Astrocyte of the hippocampus (primary cell): Measurements from ENCODE around the gene FLT3.
A peak's percentile ranks its signal among the peaks of the same experiment; 100 is the strongest.
"Not testable (repeated sequence)": the region's sequence is repeated elsewhere in the genome, so short reads cannot be mapped to it uniquely, and the experiment has no call there.

Experiments used
- DNase-seq: peaks from one replicate; pipeline ENCODE4 v3.0.0; 2011; ENCODE audit warnings: low read depth, low spot score

The FLT3 gene

GRCh38 chr13:28044608-28045007 lies 55.8 kb downstream of the FLT3 start:
- no peak for DNase-seq

- no peak for DNase-seq
Observed at GRCh38 chr13:28043224-28043623, 57.2 kb downstream of the FLT3 start.

GRCh38 chr13:28041501-28041900 lies 58.9 kb downstream of the FLT3 start:
- DNase-seq = no peak

- no peak for DNase-seq
Observed at GRCh38 chr13:28041031-28041461, 59.3 kb downstream of the FLT3 start.

GRCh38 chr13:28037399-28037798 lies 63.0 kb downstream of the FLT3 start:
- DNase-seq = no peak

GRCh38 chr13:28035146-28035782 lies 65.1 kb downstream of the FLT3 start:
- no peak for DNase-seq

GRCh38 chr13:28033894-28034655 lies 66.3 kb downstream of the FLT3 start:
- DNase-seq = no peak

GRCh38 chr13:28032438-28032837 lies 67.9 kb downstream of the FLT3 start:
- DNase-seq = not testable (repeated sequence)

- no peak for DNase-seq
Observed at GRCh38 chr13:28031896-28032288, 68.5 kb downstream of the FLT3 start.

- no peak for DNase-seq
Observed at GRCh38 chr13:28031220-28031895, 69.0 kb downstream of the FLT3 start.

- no peak for DNase-seq
Observed at GRCh38 chr13:28027607-28028364, 72.6 kb downstream of the FLT3 start.

- DNase-seq = no peak
Observed at GRCh38 chr13:28027071-28027470, 73.3 kb downstream of the FLT3 start.

GRCh38 chr13:28026508-28026907 lies 73.9 kb downstream of the FLT3 start:
- DNase-seq = no peak

- DNase-seq = peak; percentile 24
Observed at GRCh38 chr13:28022848-28023518, 77.4 kb downstream of the FLT3 start.

GRCh38 chr13:28014301-28014700 lies 86.1 kb downstream of the FLT3 start:
- no peak for DNase-seq

GRCh38 chr13:28013482-28013881 lies 86.9 kb downstream of the FLT3 start:
- DNase-seq = no peak

GRCh38 chr13:28012896-28013295 lies 87.5 kb downstream of the FLT3 start:
- DNase-seq = no peak

- no peak for DNase-seq
Observed at GRCh38 chr13:28012383-28012782, 88.0 kb downstream of the FLT3 start.

GRCh38 chr13:28010046-28010445 lies 90.3 kb downstream of the FLT3 start:
- DNase-seq = no peak

GRCh38 chr13:28005016-28005415 lies 95.4 kb downstream of the FLT3 start:
- not testable (repeated sequence) for DNase-seq
